Ovary (tissue), 9 donors: ENCODE results near the gene MAP1S. TPM values are rescaled to one million over a fixed set of nuclear protein-coding genes. Genes with fewer than 3 reads are reported as not detected.

Experiments
- DNase-seq, 5 donors: peaks; one replicate each; pipeline ENCODE4 v3.0.0-alpha.2; 2019 to 2020
- H3K27ac ChIP-seq, 2 donors: fragments of 200-600 bp; one replicate each; pipeline versions ENCODE4 v1.5.1 to v1.8.0; 2019 to 2022
- H3K27me3 ChIP-seq: fragments of 200-600 bp; one replicate; pipeline ENCODE4 v1.8.0; 2022
- H3K36me3 ChIP-seq: fragments of 200-600 bp; sonication (generic); one replicate; pipeline ENCODE4 v1.5.1; 2019
- H3K4me1 ChIP-seq: one replicate; pipeline ENCODE4 v1.8.1; 2013; ENCODE audit warnings: mild to moderate bottlenecking, moderate library complexity; ENCODE audit not compliant: insufficient read depth
- H3K4me3 ChIP-seq: fragments of 200-600 bp; sonication (generic); one replicate; pipeline ENCODE4 v1.5.1; 2017
- H3K9me3 ChIP-seq, 2 donors: fragments of 200-600 bp in 1 of 2; sonication (generic) in 1 of 2; one replicate each; pipeline versions ENCODE4 v1.5.1 to v1.8.1; 2013 to 2019; ENCODE audit warnings: mild to moderate bottlenecking in 1 of 2, moderate library complexity in 1 of 2
- CTCF ChIP-seq, 3 donors: fragments of 450-650 bp in 2 of 3; fragments of 200-600 bp in 1 of 3; IDR thresholded peaks; one replicate each; pipeline versions ENCODE4 v1.5.1 to v1.8.0; 2016 to 2022; ENCODE audit warnings: antibody characterized with exemption in 3 of 3, mild to moderate bottlenecking in 1 of 3
- EP300 ChIP-seq: sonication (generic); formaldehyde crosslinking; IDR thresholded peaks from one replicate; pipeline ENCODE4 v1.6.1; 2017; ENCODE audit warnings: antibody characterized with exemption
- POLR2A ChIP-seq: fragments of 450-650 bp; IDR thresholded peaks from one replicate; pipeline ENCODE4 v1.6.1; 2017; ENCODE audit warnings: antibody characterized with exemption, mild to moderate bottlenecking, moderate library complexity
- WGBS, 3 donors: extraction: QIAGEN DNeasy Blood & Tissue Kit in 1 of 3; methylation state at CpG; one replicate each; pipeline versions ENCODE4 v1.1.5 to v1.1.7; 2013 to 2017; 5-methylcytosine and 5-hydroxymethylcytosine counted together
- intact Hi-C, 4 donors: fragments of 100-400 bp; cut with DNase I; formaldehyde crosslinking; loops; one replicate each; pipeline versions ENCODE4 v1.11.0 to v1.15.1; 2022 to 2023
- polyA plus RNA-seq, 2 donors: library from polyadenylated mRNA; stranded (reverse); fragments of 200-250 nt in 1 of 2; fragments of 350-450 nt in 1 of 2; fragmentation: Illumina TruSeq in 1 of 2; extraction: RNeasy Lipid Tissue Mini Kit (QIAGEN cat#74804) in 1 of 2; gene quantifications; one replicate each; pipeline ENCODE4 v1.2.3, GENCODE V29; 2013 to 2014
- total RNA-seq, 7 donors: library from RNA; depleted of rRNA in 2 of 7; stranded (reverse); fragments of >200 nt in 2 of 7; fragmentation: NEBNext Ultra II Directional in 3 of 7; extraction: Animal tissue kit (Norgen Biotek cat#: 25700) in 3 of 7; gene quantifications; one replicate each; pipeline versions ENCODE4 v1.1.0 to v1.2.4, GENCODE V29; 2016 to 2023
- donor health status: DM: no; HTN: no; CAD: no; lungs with moderate emphysema.
- donor health status: DM: no; HTN: no; CAD: no.
- donor health status: Bipolar disorder and iron deficiency.
- donor health status: DM: yes; HTN: yes; CAD: no.
- donor health status: DM: no; HTN: no; CAD: no.
- donor health status: DM: yes; HTN: yes; CAD: no.

Gene MAP1S
- total and polyA plus RNA-seq, 9 donors: 5.0 to 76.8 (median 58.8) TPM

DNA sequence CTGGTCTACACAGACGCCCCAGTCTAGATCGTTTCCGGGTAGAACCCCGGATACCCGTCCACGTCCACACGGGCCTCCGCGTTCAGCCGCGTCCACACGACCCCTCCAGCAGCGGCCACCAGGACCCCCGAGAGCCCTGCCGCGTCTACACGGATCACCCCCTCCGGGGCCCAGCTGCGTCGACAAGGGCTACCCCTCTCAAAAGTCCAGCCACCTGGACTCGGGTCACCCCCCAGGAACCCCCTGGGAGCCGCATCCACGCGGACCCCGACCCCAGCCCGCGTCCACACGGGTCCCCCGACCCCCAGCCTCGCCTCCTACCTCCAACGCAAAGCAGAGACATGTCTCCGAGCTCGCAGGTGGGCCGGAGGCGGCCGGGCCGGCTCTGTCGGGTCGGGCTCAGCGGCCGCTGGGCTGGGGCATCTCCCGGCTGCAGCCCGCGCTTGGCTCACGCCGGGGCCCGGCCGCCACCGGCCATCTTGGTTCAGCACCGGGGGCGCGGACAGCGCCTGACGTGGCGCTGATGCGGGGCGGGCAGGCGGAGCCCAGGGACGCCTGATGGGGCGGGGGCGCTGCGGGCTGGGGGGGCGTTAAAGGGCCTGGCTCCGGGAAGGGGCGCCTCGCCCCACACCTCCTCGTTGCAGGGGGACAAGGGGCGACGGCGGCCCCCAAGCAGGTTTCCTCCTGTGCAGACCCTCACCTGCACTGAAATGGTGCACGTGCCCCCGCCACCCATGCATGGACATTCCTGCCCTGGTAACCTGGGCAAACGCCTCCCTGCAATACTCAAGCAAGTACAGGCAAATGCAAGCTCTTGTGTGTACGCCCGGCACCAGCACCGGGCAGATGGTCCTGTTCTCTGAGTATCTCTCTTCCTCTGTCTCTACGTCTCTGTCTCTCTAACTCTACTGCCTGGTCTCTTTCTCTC, 31.2 kb upstream of the MAP1S start, which contains the start of gene UNC13A:
UNC13A (minus strand) TSS at position 498 of the 928 bp plus-strand sequence; CDS start at position 343, 155 bp downstream.
- DNase-seq: peak; percentile 27 to 81 (median 64)
- H3K27ac ChIP-seq: no peak within 1 kb of the TSS
- H3K27me3 ChIP-seq: peaks cover 8% of the 10 kb centered on the region
- no peak for TF ChIP-seq POLR2A
- TF ChIP-seq EP300: no peak
- TF ChIP-seq CTCF (IDR thresholded peaks at IDR 0.05): no peak
- no peaks in the 10 kb centered on the region for H3K36me3 ChIP-seq
- intact Hi-C loops: no loop called here
- WGBS, 3 donors: 1 to 2% (median 1%) methylated on average over 40 to 77 of the region's 77 CpGs
- H3K9me3 ChIP-seq: no peaks in the 10 kb centered on the region
- no peak within 1 kb of the TSS for H3K4me3 ChIP-seq
- H3K4me1 ChIP-seq: peaks cover 6% of the 10 kb centered on the region

- no peak for DNase-seq
- no peak for TF ChIP-seq POLR2A
- TF ChIP-seq CTCF (IDR thresholded peaks at IDR 0.05): no peak
- TF ChIP-seq EP300: no peak
- no peak overlapping the region for H3K27ac ChIP-seq
- peaks cover 8% of the 10 kb centered on the region for H3K27me3 ChIP-seq
- no peaks in the 10 kb centered on the region for H3K9me3 ChIP-seq
- WGBS, 3 donors: 43 to 55% (median 48%) methylated on average over 10 of the region's 10 CpGs
- peaks cover 6% of the 10 kb centered on the region for H3K4me1 ChIP-seq
- no peak overlapping the region for H3K4me3 ChIP-seq
- no peaks in the 10 kb centered on the region for H3K36me3 ChIP-seq
- intact Hi-C loops: no loop called here
Observed at GRCh38 chr19:17688853-17689595, 30.3 kb upstream of the MAP1S start.

- intact Hi-C loops: no loop called here
- Histone ChIP-seq H3K36me3 (no peaks in the 10 kb centered on the region), H3K27me3 (peaks cover 8% of the 10 kb centered on the region), H3K27ac (no peak overlapping the region), H3K4me1 (peaks cover 6% of the 10 kb centered on the region), H3K9me3 (no peaks in the 10 kb centered on the region), H3K4me3 (no peak overlapping the region)
- 53 to 57% (median 56%) methylated on average over 4 of the region's 4 CpGs for WGBS, 3 donors
- TF ChIP-seq EP300 (no peak), CTCF (IDR thresholded peaks at IDR 0.05) (no peak), POLR2A (no peak)
- no peak for DNase-seq
Observed at GRCh38 chr19:17692566-17692965, 26.7 kb upstream of the MAP1S start.

- Histone ChIP-seq H3K9me3 (no peaks in the 10 kb centered on the region), H3K36me3 (no peaks in the 10 kb centered on the region), H3K4me3 (no peak overlapping the region), H3K27me3 (no peaks in the 10 kb centered on the region), H3K4me1 (no peaks in the 10 kb centered on the region), H3K27ac (no peak overlapping the region)
- no peak for DNase-seq
- 56 to 85% (median 78%) methylated on average over 2 of the region's 2 CpGs for WGBS, 3 donors
- intact Hi-C loops: no loop called here
- no peak for TF ChIP-seq POLR2A
Observed at GRCh38 chr19:17695198-17695597, 24.1 kb upstream of the MAP1S start.
